ENCODE results near the gene POU2AF3. TPM values are rescaled to one million over a fixed set of nuclear protein-coding genes. Genes with fewer than 3 reads are reported as not detected.

POU2AF3 gene
- total RNA-seq, 2 experiments from 2014 or later: not detected

DNA sequence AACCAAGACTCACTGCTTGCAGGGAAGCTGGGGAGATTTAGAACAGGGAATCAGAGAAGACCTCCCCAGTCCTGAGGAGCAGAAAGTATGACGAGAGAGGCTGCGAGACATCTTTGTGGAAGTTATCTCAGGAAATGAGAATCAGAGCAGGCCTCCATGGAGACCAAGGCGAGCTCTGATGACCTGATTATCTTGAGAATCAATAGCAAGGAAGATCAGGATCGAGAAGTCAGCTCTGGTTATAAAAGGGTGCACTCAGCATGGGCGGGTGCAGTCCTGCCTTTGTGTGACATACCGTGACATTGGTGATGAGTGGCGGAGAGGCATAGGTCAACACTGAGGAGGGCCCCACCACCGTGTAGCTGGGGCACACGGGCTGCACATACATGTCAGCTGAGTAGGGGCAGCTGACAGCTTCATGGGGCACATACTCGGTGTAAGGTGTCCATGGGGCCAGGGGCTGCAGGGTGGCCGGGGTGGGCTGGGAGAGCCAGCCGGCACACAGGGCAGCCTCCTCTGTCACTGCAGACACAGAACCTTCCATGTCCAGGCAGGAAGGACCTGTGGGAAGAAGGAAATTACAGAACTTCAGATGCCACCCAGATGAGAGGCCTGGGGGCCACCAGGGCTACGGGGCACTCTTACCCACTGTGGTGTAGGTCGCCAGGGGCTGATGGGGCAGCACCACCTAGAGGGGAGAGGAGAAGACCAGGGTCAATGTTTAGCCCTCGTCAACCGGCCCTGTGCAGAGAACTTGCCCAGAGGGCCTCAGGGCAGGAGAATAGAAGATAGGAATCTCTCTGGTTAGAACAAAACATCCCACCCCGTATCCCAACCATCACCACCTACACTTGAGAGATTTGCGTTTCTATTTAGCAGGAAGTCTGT, 59.0 kb downstream of the POU2AF3 start:
- Mint-ChIP-seq H3K36me3 (ENCODE audit: low read depth) (no peaks in the 10 kb centered on the region), H3K27ac (no peak overlapping the region)
- CTCF ChIA-PET: interaction anchor here (0.7 to 1.4 kb wide), 5 partner anchors 12 to 90 kb away, joined by 3 to 4 read pairs (median 3); no protein-coding TSS in a partner anchor

More for the DNA sequence above, 59.0 kb downstream of the POU2AF3 start:
- DNase-seq (no peak), ATAC-seq (no peak)
- POLR2A ChIA-PET: no interaction called here
- Mint-ChIP-seq H3K9me3 (ENCODE audit: insufficient read depth) (no peaks in the 10 kb centered on the region), H3K4me1 (ENCODE audit: low read depth) (no peaks in the 10 kb centered on the region), H3K4me3 (no peak overlapping the region), H3K27me3 (ENCODE audit: low read depth) (no peaks in the 10 kb centered on the region)

Small RNA genes lying within 50 kb of the gene (microRNA-seq; reads per million reads assigned to microRNA genes)
- not detected for gene MIR4491

Other genes with a start within 250 kb of the POU2AF3 start
- not detected for gene POU2AF2, start 52.8 kb upstream of the POU2AF3 start, total RNA-seq
- gene POU2AF1, start 80.7 kb downstream of the POU2AF3 start, total RNA-seq: 1 to 10 TPM; 1.7 to 2.4 TPM
- gene BTG4, start 213.8 kb downstream of the POU2AF3 start, total RNA-seq: not detected
- under 1 TPM in 1 of 2 experiments, not detected in 1; 0.37 TPM for gene HOATZ, start 216.2 kb downstream of the POU2AF3 start, total RNA-seq
- 10 to 100 TPM; 11.1 to 12.8 TPM for gene LAYN, start 242.2 kb downstream of the POU2AF3 start, total RNA-seq

Data from activated CD8-positive, alpha-beta T cell treated with anti-CD3 and anti-CD28 coated beads, Interleukin-2, amount 10 ng/mL, durations not matched to agents 7 days and 5 days (primary cell).